ENCODE data around the gene MEIOB.

MEIOB gene

GRCh38 chr16:1807626-1808025 is 64.3 kb downstream of the MEIOB start:
- no peak for DNase-seq

GRCh38 chr16:1800701-1801100 is 71.3 kb downstream of the MEIOB start:
- DNase-seq = no peak

- peak; percentile 69 for DNase-seq
These were observed 72.7 kb downstream of the MEIOB start for GRCh38 chr16:1799263-1799662.

- DNase-seq = no peak
These were observed 76.9 kb downstream of the MEIOB start for GRCh38 chr16:1794908-1795666.

GRCh38 chr16:1794221-1794871 is 77.6 kb downstream of the MEIOB start:
- no peak for DNase-seq

- DNase-seq = no peak
These were observed 78.3 kb downstream of the MEIOB start, which contains the start of gene IGFALS for GRCh38 chr16:1793578-1794220. Gene IGFALS (minus strand): TSS chr16:1793705. CDS start chr16:1793652, 53 bp downstream.

GRCh38 chr16:1792836-1793577 is 79.0 kb downstream of the MEIOB start:
- no peak for DNase-seq

- no peak for DNase-seq
These were observed 79.8 kb downstream of the MEIOB start for GRCh38 chr16:1791943-1792812.

GRCh38 chr16:1791256-1791942 is 80.6 kb downstream of the MEIOB start:
- no peak for DNase-seq

GRCh38 chr16:1790611-1791255 is 81.2 kb downstream of the MEIOB start:
- DNase-seq = no peak

GRCh38 chr16:1790261-1790610 is 81.7 kb downstream of the MEIOB start:
- DNase-seq = no peak

- DNase-seq = no peak
These were observed 82.3 kb downstream of the MEIOB start for GRCh38 chr16:1789643-1790045.

GRCh38 chr16:1788708-1789100 is 83.3 kb downstream of the MEIOB start:
- DNase-seq = no peak

GRCh38 chr16:1788095-1788707 is 83.8 kb downstream of the MEIOB start:
- DNase-seq = no peak

GRCh38 chr16:1787322-1788094 is 84.5 kb downstream of the MEIOB start:
- no peak for DNase-seq

GRCh38 chr16:1787056-1787321 is 85.0 kb downstream of the MEIOB start:
- DNase-seq = no peak

- no peak for DNase-seq
These were observed 85.5 kb downstream of the MEIOB start for GRCh38 chr16:1786242-1787055.

- no peak for DNase-seq
These were observed 86.2 kb downstream of the MEIOB start for GRCh38 chr16:1785846-1786170.

Measured in hematopoietic multipotent progenitor cell treated with erythropoietin and hydrocortisone succinate and interleukin-3 and kit ligand, for 8 days (in vitro differentiated cells).